Smooth muscle cell (in vitro differentiated cells): ENCODE results near the gene C1orf159. TPM values are rescaled to one million over a fixed set of nuclear protein-coding genes. Genes with fewer than 3 reads are reported as not detected.

Source experiments
- DNase-seq: peaks from one replicate; lab custom pipeline; 2025; ENCODE audit not compliant: unreplicated experiment; lab: John Stamatoyannopoulos, UW
- H2AFZ ChIP-seq: fragments of 200-600 bp; sonication (generic); 2 replicates; pipeline ENCODE4 v1.6.0; 2016; ENCODE audit warnings: antibody characterized with exemption, low read depth, mild to moderate bottlenecking
- H3F3A ChIP-seq: fragments of 200-600 bp; sonication (generic); 2 replicates; pipeline ENCODE4 v1.6.0; 2017; ENCODE audit warnings: antibody characterized with exemption, low read depth
- H3K27ac ChIP-seq: fragments of 200-600 bp; sonication (generic); 2 replicates; pipeline ENCODE4 v1.5.1; 2016; ENCODE audit warnings: low read depth, mild to moderate bottlenecking
- H3K27me3 ChIP-seq: fragments of 200-600 bp; sonication (generic); 2 replicates; pipeline ENCODE4 v1.6.1; 2016; ENCODE audit warnings: low read depth, mild to moderate bottlenecking
- H3K36me3 ChIP-seq: fragments of 200-600 bp; sonication (generic); 2 replicates; pipeline ENCODE4 v1.5.1; 2016; ENCODE audit warnings: low read depth
- H3K4me1 ChIP-seq: fragments of 200-600 bp; sonication (generic); 2 replicates; pipeline ENCODE4 v1.5.1; 2016; ENCODE audit warnings: low read depth
- H3K4me2 ChIP-seq: fragments of 200-600 bp; sonication (generic); 2 replicates; pipeline ENCODE4 v1.6.0; 2016; ENCODE audit warnings: mild to moderate bottlenecking
- H3K4me3 ChIP-seq: fragments of 200-600 bp; sonication (generic); 2 replicates; pipeline ENCODE4 v1.5.1; 2016; ENCODE audit warnings: mild to moderate bottlenecking
- H3K79me2 ChIP-seq: fragments of 200-600 bp; sonication (generic); 2 replicates; pipeline ENCODE4 v1.6.0; 2016; ENCODE audit warnings: low read depth, mild to moderate bottlenecking
- H3K9ac ChIP-seq: fragments of 200-600 bp; sonication (generic); 2 replicates; pipeline ENCODE4 v1.6.0; 2016; ENCODE audit warnings: low read depth
- H3K9me3 ChIP-seq: fragments of 200-600 bp; sonication (generic); replicated peaks from 2 replicates; pipeline ENCODE4 v1.5.1; 2016; ENCODE audit warnings: low read depth
- H4K20me1 ChIP-seq: fragments of 200-600 bp; sonication (generic); 2 replicates; pipeline ENCODE4 v1.6.0; 2016; ENCODE audit warnings: low read depth
- CTCF ChIP-seq: fragments of 200-600 bp; sonication (generic); IDR thresholded peaks from 2 replicates; pipeline ENCODE4 v1.5.1; 2017; ENCODE audit warnings: borderline replicate concordance, mild to moderate bottlenecking, antibody characterized with exemption; ENCODE audit not compliant: insufficient read depth, poor library complexity, severe bottlenecking
- WGBS: methylation state at CpG from one replicate; pipeline ENCODE4 v1.1.7; 2016; ENCODE audit warnings: low lambda C conversion rate; 5-methylcytosine and 5-hydroxymethylcytosine counted together
- polyA plus RNA-seq: library from polyadenylated mRNA; unstranded; fragments of >200 nt; fragmentation: Nextera tagmentation; extraction: Ambion mirVana; gene quantifications from 2 replicates; pipeline ENCODE4 v1.2.1, GENCODE V29; 2016
- total RNA-seq: library from RNA; depleted of rRNA; stranded (reverse); fragments of >200 nt; gene quantifications from 2 replicates; pipeline ENCODE4 v1.2.3, GENCODE V29; 2014

Gene C1orf159
- total and polyA plus RNA-seq, 2 experiments from 2014 or later: 20.2 to 24.5 TPM

GRCh38 chr1:1135339-1136136, 19.6 kb upstream of the C1orf159 start:
- no peak overlapping the region for H2AFZ ChIP-seq
- H3K4me3 ChIP-seq: no peak overlapping the region
- H3F3A ChIP-seq: no peaks in the 10 kb centered on the region
- H3K9me3 ChIP-seq: no peaks in the 10 kb centered on the region
- DNase-seq: no peak
- peaks cover 6% of the 10 kb centered on the region for H3K4me1 ChIP-seq
- no peak overlapping the region for H3K4me2 ChIP-seq
- no peak for TF ChIP-seq CTCF
- no peaks in the 10 kb centered on the region for H3K36me3 ChIP-seq
- H3K9ac ChIP-seq: no peak overlapping the region
- no peak overlapping the region for H3K27ac ChIP-seq
- 94% methylated on average over 20 of the region's 20 CpGs for WGBS
- H3K79me2 ChIP-seq: no peaks in the 10 kb centered on the region
- H3K27me3 ChIP-seq: peaks cover 14% of the 10 kb centered on the region
- H4K20me1 ChIP-seq: no peaks in the 10 kb centered on the region

GRCh38 chr1:1134300-1134970, 18.5 kb upstream of the C1orf159 start:
- no peak for TF ChIP-seq CTCF
- no peaks in the 10 kb centered on the region for H3K79me2 ChIP-seq
- no peak overlapping the region for H3K4me3 ChIP-seq
- 95% methylated on average over 24 of the region's 28 CpGs for WGBS
- peaks cover 14% of the 10 kb centered on the region for H3K27me3 ChIP-seq
- no peak overlapping the region for H2AFZ ChIP-seq
- no peaks in the 10 kb centered on the region for H4K20me1 ChIP-seq
- no peaks in the 10 kb centered on the region for H3K36me3 ChIP-seq
- H3K4me2 ChIP-seq: no peak overlapping the region
- no peaks in the 10 kb centered on the region for H3K9me3 ChIP-seq
- DNase-seq: no peak
- no peaks in the 10 kb centered on the region for H3F3A ChIP-seq
- no peak overlapping the region for H3K27ac ChIP-seq
- no peak overlapping the region for H3K9ac ChIP-seq
- H3K4me1 ChIP-seq: peaks cover 6% of the 10 kb centered on the region

DNA sequence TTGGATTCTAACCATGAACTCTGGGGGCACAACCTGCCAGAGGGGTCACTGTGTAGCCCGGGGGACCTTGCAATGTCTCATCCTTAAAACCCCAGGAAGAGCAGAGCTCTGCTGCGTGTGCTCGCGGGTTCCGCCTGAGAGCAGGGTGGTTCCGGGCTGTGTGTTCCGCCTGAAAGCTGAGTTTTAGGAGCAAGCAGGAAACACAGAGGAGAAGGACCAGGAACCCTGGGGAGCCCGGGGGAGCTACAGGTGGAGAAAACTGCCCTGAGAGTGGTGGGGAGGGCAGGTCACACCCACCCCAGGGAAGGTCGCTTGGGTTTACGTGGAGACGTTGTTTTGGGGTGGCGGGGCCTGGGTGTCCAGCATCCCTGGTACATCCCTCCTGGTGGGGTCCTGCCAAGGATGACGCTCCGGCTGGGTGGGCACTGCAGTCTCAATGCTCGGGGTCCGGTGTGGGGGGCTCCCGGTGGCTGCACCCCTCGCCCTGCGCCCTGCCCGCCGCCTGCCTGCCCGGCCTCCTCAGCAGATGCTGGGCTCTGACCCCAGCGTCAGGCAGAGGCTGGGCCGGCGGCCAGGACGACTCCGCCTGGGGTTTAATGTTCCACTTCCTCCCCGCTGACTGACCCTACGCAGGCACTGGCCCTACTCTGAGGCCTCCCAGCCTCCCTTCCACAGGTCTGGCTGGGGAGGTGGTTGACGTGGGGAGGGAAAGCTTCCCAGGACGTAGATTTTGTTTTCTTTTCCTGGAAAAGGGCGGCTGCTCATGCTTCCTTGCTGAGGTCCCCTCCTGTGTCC, 17.3 kb upstream of the C1orf159 start:
- Histone ChIP-seq H4K20me1 (no peaks in the 10 kb centered on the region), H3K27me3 (peaks cover 14% of the 10 kb centered on the region)

More for the DNA sequence above, 17.3 kb upstream of the C1orf159 start:
- Histone ChIP-seq H3K27ac (no peak overlapping the region), H3K9ac (no peak overlapping the region), H2AFZ (no peak overlapping the region), H3K4me3 (no peak overlapping the region), H3F3A (no peaks in the 10 kb centered on the region), H3K4me1 (peaks cover 6% of the 10 kb centered on the region), H3K4me2 (no peak overlapping the region), H3K36me3 (no peaks in the 10 kb centered on the region), H3K9me3 (no peaks in the 10 kb centered on the region), H3K79me2 (no peaks in the 10 kb centered on the region)
- no peak for TF ChIP-seq CTCF
- 86% methylated on average over 30 of the region's 32 CpGs for WGBS
- DNase-seq: no peak
